Naive B cell (primary cell): ENCODE measurements around the gene PSD4. TPM values are rescaled to one million over a fixed set of nuclear protein-coding genes. Genes with fewer than 3 reads are reported as not detected.

Experiments used
- ATAC-seq, 2 donors: fragments of 150-1000 bp; cut with Tn5 transposase; 2 replicates each; pipeline ENCODE4 v1.10.0; 2021; ENCODE audit warnings: low read depth in 2 of 2, mild to moderate bottlenecking in 2 of 2, moderate library complexity in 2 of 2
- DNase-seq: peaks from one replicate; pipeline ENCODE4 v3.0.0; 2022
- H3K27ac Mint-ChIP-seq, 6 donors: one replicate each; pipeline ENCODE4 v1.8.0; 2020 to 2022; ENCODE audit warnings: mild to moderate bottlenecking in 6 of 6, mixed read lengths in 6 of 6, moderate library complexity in 5 of 6, inconsistent platforms in 2 of 6
- H3K27me3 Mint-ChIP-seq, 3 donors: one replicate each; pipeline ENCODE4 v1.8.0; 2021 to 2022; ENCODE audit warnings: mixed read lengths in 3 of 3, mild to moderate bottlenecking in 1 of 3
- H3K36me3 Mint-ChIP-seq, 2 donors: one replicate each; pipeline ENCODE4 v1.8.0; 2020 to 2022; ENCODE audit warnings: mixed read lengths in 2 of 2, inconsistent platforms in 1 of 2, mild to moderate bottlenecking in 1 of 2
- H3K4me1 Mint-ChIP-seq, 3 donors: one replicate each; pipeline ENCODE4 v1.8.0; 2020 to 2022; ENCODE audit warnings: mixed read lengths in 3 of 3, inconsistent platforms in 1 of 3, mild to moderate bottlenecking in 1 of 3, moderate library complexity in 1 of 3
- H3K4me3 Mint-ChIP-seq, 8 donors: one replicate each; pipeline ENCODE4 v1.8.0; 2020 to 2022; ENCODE audit warnings: mild to moderate bottlenecking in 8 of 8, mixed read lengths in 8 of 8, moderate library complexity in 8 of 8, inconsistent platforms in 2 of 8
- H3K9me3 Mint-ChIP-seq, 7 donors: one replicate each; pipeline ENCODE4 v1.8.0; 2020 to 2022; ENCODE audit warnings: mixed read lengths in 7 of 7, mild to moderate bottlenecking in 5 of 7, inconsistent platforms in 2 of 7, moderate library complexity in 1 of 7
- polyA plus RNA-seq, 6 donors: library from polyadenylated mRNA; unstranded; fragments of 300-500 nt; fragmentation: Illumina TruSeq; gene quantifications; one replicate each; pipeline ENCODE4 v1.2.3, GENCODE V29; 2021; ENCODE audit warnings: low read depth in 6 of 6

Gene PSD4
- polyA plus RNA-seq, 6 donors from 2014 or later, result 16.2 to 47.5 (median 29.1) TPM

DNA sequence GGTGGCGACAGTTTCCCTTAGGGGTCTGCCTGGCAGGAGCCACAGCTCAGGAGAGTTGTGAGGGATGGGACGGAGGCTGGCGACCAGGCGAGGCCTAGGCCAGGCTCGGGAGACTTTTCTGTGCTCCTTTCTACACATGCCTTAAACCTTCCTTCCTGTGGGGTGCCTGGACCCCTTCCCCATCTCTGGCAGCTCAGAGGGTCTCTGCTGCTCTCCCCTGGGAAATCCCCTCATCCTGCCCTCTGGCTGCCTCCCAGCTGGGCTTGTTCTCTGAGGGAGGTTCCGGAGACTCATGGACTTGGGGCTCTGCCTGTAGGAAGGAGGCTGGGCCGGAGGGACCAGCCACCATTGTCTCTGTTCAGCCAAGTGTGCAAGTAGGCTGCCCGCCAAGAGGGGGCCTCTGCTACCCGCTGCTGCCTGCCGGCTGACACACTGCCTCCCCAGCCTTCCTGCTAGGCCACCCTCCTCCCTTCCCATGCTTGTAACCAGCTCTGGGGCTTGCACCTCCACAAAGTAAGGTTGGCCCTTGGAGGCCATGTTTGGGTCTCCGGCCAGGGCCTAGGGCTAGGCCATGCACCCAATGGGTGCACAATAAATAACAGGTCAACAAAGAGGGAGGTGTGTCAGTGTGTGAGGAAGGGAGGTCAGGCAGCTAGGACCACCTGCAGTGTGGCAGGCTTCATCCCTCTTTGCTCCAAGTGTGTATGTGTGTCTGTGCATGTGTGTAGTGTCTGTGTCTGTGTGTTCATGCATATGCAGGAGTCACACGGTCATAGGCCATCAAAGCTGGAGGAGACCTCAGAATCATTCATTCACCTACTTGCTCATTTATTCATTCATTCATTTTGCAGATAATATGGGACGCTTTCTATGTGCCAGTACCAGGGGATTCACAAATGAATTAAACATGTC, 28.8 kb downstream of the PSD4 start:
- Mint-ChIP-seq H3K9me3 (no peaks in the 10 kb centered on the region), H3K36me3 (no peaks in the 10 kb centered on the region), H3K4me1 (peaks cover 28 to 41% (median 32%) of the 10 kb centered on the region in 3 donors), H3K4me3 (no peak overlapping the region), H3K27me3 (no peaks in the 10 kb centered on the region), H3K27ac (peak overlapping the region in 2 of 6 donors; percentile 15 to 69)
- ATAC-seq, result no peak
- no peak for DNase-seq

DNA sequence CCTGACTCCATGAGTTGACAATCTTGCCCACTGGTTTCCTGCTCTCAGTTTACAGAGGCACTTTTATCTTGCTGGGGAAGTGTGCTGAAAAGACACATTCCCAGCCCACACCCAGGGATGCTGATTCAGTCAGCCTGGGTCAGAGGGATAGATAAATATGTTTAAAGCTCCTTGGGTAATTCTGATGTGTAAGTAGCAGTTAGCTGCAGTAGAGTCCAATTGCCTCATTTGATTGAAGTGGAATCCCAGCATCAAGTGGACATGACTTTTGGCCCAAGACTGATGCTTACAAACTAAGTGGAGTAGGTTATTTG, 29.4 kb downstream of the PSD4 start:
- Mint-ChIP-seq H3K4me1 (peaks cover 27 to 47% (median 34%) of the 10 kb centered on the region in 3 donors), H3K4me3 (no peak overlapping the region), H3K36me3 (no peaks in the 10 kb centered on the region), H3K27me3 (no peaks in the 10 kb centered on the region), H3K9me3 (no peaks in the 10 kb centered on the region), H3K27ac (peak overlapping the region in 1 of 6 donors; percentile 69)
- DNase-seq, result no peak
- no peak for ATAC-seq

- peaks cover 27 to 48% (median 35%) of the 10 kb centered on the region in 3 donors for H3K4me1 Mint-ChIP-seq
- peak overlapping the region in 1 of 8 donors; percentile 50 for H3K4me3 Mint-ChIP-seq
- peak overlapping the region; percentile 30 to 93 (median 68) for H3K27ac Mint-ChIP-seq
- H3K27me3 Mint-ChIP-seq, result no peaks in the 10 kb centered on the region
- ATAC-seq (peak; percentile 71 to 73), DNase-seq (peak; percentile 70)
- no peaks in the 10 kb centered on the region for H3K9me3 Mint-ChIP-seq
- H3K36me3 Mint-ChIP-seq, result no peaks in the 10 kb centered on the region
Observed at GRCh38 chr2:113203901-113204519, 30.2 kb downstream of the PSD4 start.

GRCh38 chr2:113206251-113206650, 32.5 kb downstream of the PSD4 start:
- H3K4me3 Mint-ChIP-seq, result peak overlapping the region in 1 of 8 donors; percentile 22
- no peaks in the 10 kb centered on the region for H3K27me3 Mint-ChIP-seq

GRCh38 chr2:113207021-113207420, 33.2 kb downstream of the PSD4 start:
- Mint-ChIP-seq H3K36me3 (no peaks in the 10 kb centered on the region), H3K4me1 (peaks cover 27 to 42% (median 39%) of the 10 kb centered on the region in 3 donors), H3K4me3 (peak overlapping the region in 1 of 8 donors; percentile 40), H3K9me3 (no peaks in the 10 kb centered on the region), H3K27me3 (peaks cover 0 to 2% (median 1%) of the 10 kb centered on the region in 3 donors), H3K27ac (peak overlapping the region in 4 of 6 donors; percentile 19 to 62 (median 44))
- ATAC-seq (no peak), DNase-seq (no peak)

More at GRCh38 chr2:113206251-113206650, 32.5 kb downstream of the PSD4 start:
- ATAC-seq (no peak), DNase-seq (no peak)
- H3K4me1 Mint-ChIP-seq, result peaks cover 27 to 39% (median 39%) of the 10 kb centered on the region in 3 donors
- H3K36me3 Mint-ChIP-seq, result no peaks in the 10 kb centered on the region
- no peaks in the 10 kb centered on the region for H3K9me3 Mint-ChIP-seq
- peak overlapping the region; percentile 48 to 88 (median 76) for H3K27ac Mint-ChIP-seq

DNA sequence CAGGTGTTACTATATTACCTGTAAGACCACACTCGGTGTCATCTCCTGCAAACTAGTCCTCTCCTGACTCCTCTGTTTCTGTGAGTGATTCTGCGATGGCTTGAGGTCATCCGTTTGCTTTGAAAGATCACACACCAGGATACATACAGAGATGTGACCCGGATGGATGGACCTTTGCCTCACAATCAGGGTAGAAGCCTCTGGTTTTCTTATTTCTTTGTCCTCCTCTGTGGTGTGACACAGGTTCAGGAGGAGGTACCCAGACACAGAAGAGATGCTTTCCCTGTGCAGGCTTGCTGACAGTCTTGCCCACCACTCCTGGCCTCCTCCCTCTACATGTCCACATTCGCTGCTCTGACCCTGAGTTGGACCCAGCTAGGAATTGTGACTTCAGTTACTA, 34.6 kb downstream of the PSD4 start:
- H3K27ac Mint-ChIP-seq, result peak overlapping the region in 1 of 6 donors; percentile 40
- peaks cover 25 to 42% (median 31%) of the 10 kb centered on the region in 3 donors for H3K4me1 Mint-ChIP-seq
- no peak overlapping the region for H3K4me3 Mint-ChIP-seq
- H3K27me3 Mint-ChIP-seq, result peaks cover 3 to 15% (median 15%) of the 10 kb centered on the region in 3 donors
- H3K9me3 Mint-ChIP-seq, result no peaks in the 10 kb centered on the region
- DNase-seq (no peak), ATAC-seq (no peak)
- no peaks in the 10 kb centered on the region for H3K36me3 Mint-ChIP-seq

GRCh38 chr2:113209011-113209645, 35.4 kb downstream of the PSD4 start:
- Mint-ChIP-seq H3K36me3 (no peaks in the 10 kb centered on the region), H3K27me3 (peaks cover 4 to 19% (median 19%) of the 10 kb centered on the region in 3 donors), H3K4me3 (no peak overlapping the region), H3K4me1 (peaks cover 21 to 37% (median 26%) of the 10 kb centered on the region in 3 donors), H3K27ac (no peak overlapping the region), H3K9me3 (no peaks in the 10 kb centered on the region)
- no peak for DNase-seq
- no peak for ATAC-seq

DNA sequence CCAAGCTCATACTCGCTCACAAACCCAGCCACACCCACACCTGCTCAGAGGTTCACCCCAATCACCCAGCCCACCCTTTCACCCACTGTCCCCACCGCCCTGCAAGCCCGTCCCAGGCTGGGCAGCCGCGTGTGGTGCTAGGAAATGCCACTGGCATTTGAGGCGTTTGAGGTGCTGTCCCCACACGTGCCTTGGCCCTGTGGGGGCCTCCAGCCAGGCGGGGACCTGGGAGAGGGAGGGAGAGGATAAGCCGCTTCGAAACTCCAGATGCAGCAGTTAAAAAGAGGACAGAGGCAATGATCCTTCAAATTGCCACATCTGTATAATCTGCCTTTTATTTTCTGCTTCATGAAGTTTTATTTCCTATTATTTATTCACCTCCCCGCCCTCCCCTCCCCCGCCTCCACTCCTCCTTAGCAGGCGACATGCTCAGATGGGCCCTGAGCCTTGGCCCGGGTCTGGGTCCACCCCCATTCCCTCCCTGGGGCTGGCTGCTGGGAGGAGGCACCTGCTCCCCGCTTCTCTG, 35.9 kb downstream of the PSD4 start:
- no peaks in the 10 kb centered on the region for H3K9me3 Mint-ChIP-seq
- no peak for ATAC-seq
- H3K27ac Mint-ChIP-seq, result no peak overlapping the region
- peaks cover 4 to 19% (median 19%) of the 10 kb centered on the region in 3 donors for H3K27me3 Mint-ChIP-seq
- no peak overlapping the region for H3K4me3 Mint-ChIP-seq
- no peaks in the 10 kb centered on the region for H3K36me3 Mint-ChIP-seq
- no peak for DNase-seq
- peaks cover 15 to 31% (median 21%) of the 10 kb centered on the region in 3 donors for H3K4me1 Mint-ChIP-seq

- Mint-ChIP-seq H3K9me3 (no peaks in the 10 kb centered on the region), H3K4me3 (no peak overlapping the region), H3K36me3 (no peaks in the 10 kb centered on the region), H3K27me3 (peaks cover 4 to 19% (median 19%) of the 10 kb centered on the region in 3 donors), H3K4me1 (peaks cover 5 to 19% (median 13%) of the 10 kb centered on the region in 3 donors), H3K27ac (peak overlapping the region in 2 of 6 donors; percentile 57 to 82)
- ATAC-seq (no peak), DNase-seq (no peak)
Observed at GRCh38 chr2:113211226-113212105, 37.7 kb downstream of the PSD4 start.

- ATAC-seq (no peak), DNase-seq (no peak)
- Mint-ChIP-seq H3K4me3 (no peak overlapping the region), H3K9me3 (no peaks in the 10 kb centered on the region), H3K27ac (peak overlapping the region in 1 of 6 donors; percentile 54), H3K27me3 (peaks cover 4 to 28% (median 20%) of the 10 kb centered on the region in 3 donors), H3K36me3 (no peaks in the 10 kb centered on the region), H3K4me1 (peaks cover 12 to 21% (median 18%) of the 10 kb centered on the region in 3 donors)
Observed at GRCh38 chr2:113212245-113213060, 38.7 kb downstream of the PSD4 start.

- peak overlapping the region in 1 of 6 donors; percentile 38 for H3K27ac Mint-ChIP-seq
- no peak for DNase-seq
- H3K4me1 Mint-ChIP-seq, result peaks cover 20 to 23% (median 20%) of the 10 kb centered on the region in 3 donors
- no peak overlapping the region for H3K4me3 Mint-ChIP-seq
- H3K9me3 Mint-ChIP-seq, result no peaks in the 10 kb centered on the region
- peaks cover 4 to 32% (median 27%) of the 10 kb centered on the region in 3 donors for H3K27me3 Mint-ChIP-seq
- no peaks in the 10 kb centered on the region for H3K36me3 Mint-ChIP-seq
- ATAC-seq, result no peak
Observed at GRCh38 chr2:113213061-113213930, 39.5 kb downstream of the PSD4 start.
